ENCODE results near the gene YPEL3.
"Not testable (repeated sequence)": the region's sequence is repeated elsewhere in the genome, so short reads cannot be mapped to it uniquely, and the experiment has no call there.

The YPEL3 gene, protein sequence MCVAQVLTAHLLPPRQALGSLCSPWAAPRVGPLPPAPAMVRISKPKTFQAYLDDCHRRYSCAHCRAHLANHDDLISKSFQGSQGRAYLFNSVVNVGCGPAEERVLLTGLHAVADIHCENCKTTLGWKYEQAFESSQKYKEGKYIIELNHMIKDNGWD

DNA sequence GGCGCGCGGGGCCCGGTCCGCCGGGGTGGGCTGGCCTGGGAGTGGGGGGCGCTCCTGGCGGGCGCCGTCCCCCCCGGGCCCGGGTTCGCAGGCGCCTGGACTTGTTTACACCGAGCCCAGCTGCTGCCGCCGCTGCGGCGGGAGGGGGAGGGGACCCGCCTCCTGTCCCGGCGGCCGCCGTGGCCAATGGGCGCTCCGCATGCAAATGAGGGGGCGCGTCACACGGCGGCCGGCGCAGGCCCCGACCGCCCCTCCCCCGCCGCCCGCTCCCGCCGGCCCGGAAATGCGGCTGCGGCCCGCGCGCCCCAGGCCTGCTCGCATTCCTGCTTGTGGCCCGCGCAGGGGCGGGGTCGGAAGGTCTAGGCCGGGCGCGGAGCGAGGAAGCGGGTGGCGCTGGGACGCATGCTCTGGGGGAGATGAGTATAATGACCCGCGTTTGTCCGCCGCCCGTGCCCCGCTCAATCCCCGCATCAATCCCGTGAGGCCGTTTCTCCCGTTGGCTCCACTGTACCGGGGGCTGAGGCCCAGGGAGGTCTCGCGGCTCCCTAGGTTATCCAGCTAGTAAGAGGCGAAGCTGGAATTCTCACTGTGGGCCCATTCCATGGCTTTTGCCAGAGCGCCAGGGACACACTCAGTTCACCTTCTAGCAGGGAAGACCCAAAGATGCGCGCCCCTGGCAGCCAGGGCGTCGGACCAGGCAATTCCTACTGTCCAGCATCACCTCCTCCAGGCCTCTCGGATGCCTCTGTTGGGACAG lies at the start of gene YPEL3:
YPEL3 (minus strand) TSS at position 109 of the 757 bp plus-strand sequence. CDS start 731 bp downstream, outside the sequence.
- intact Hi-C loops (cut with DNase I): loop anchor here (1.0 to 10.0 kb wide), 2 partner anchors 26 to 429 kb away; partner anchors contain the start of gene ZNF768
- peak; percentile 79 to 99 (median 93) for DNase-seq

DNA sequence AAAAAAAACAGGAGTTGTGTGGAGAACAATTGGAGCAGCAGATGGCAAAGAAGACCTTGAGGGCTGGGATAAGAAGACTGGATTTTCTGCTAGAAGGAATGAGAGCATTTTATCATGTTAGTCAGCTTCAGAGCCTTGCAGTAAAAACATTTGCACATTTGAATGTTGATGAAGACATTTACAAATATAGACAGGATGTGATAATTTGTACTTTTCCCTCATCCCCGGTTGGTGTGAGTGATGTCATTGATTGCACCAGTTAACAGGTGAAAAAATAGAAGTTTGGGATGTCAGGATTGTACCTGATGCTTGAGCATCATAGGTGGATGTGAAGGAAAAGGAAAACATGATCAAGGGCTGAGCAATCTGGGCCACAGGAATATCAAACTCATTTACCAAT lies 49.6 kb upstream of the YPEL3 start:
- no peak for DNase-seq
- intact Hi-C loops (cut with DNase I): no loop called here

DNA sequence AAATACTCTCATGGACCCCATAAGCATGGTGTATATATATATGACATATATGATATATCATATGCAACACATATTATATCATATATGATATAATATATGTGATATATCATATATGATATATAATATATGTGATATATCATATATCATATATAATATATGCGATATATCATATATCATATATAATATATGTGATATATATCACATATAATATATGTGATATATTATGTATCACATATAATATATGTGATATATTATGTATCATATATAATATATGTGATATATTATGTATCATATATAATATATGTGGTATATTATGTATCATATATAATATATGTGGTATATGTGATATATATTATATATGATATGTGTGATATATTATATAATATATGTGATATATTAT lies 48.9 kb upstream of the YPEL3 start:
- no peak for DNase-seq
- intact Hi-C loops (cut with DNase I): no loop called here

DNA sequence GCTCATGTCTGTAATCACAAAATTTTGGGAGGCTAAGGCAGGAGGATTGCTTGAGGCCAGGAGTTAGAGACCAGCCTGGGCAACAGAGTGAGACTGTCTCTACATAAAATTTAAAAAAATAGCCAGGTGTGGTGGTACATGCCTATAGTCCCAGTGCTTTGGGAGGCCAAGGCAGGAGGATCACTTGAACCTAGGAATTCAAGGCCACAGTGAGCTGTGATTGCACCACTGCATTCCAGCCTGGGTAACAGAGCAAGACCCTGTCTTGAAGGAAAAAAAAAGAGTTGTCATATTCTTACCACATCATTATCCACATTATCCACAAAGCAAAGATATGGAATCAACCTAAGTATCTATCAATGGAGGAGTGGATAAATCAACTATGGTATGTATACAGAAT lies 48.0 kb upstream of the YPEL3 start:
- DNase-seq: peak in 1 of 10 donors; percentile 1
- intact Hi-C loops (cut with DNase I): no loop called here

DNA sequence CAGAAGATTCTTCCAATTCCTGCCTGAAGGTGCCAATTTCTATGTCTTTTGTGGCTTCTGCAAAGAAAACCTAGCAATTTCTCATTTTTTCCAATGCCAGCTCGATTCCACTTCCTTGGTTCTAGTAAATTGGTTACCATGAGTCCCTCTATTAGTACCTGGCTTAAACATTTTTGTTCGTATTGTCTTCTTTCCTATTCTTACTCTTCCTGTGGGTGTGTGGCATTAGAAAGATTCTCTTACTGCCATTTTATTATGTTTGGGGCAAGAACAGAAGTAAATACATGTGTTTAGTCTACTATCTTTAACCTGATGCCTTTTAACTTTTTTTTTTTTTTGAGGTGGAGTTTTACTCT lies 47.3 kb upstream of the YPEL3 start:
- intact Hi-C loops (cut with DNase I): no loop called here
- no peak for DNase-seq

DNA sequence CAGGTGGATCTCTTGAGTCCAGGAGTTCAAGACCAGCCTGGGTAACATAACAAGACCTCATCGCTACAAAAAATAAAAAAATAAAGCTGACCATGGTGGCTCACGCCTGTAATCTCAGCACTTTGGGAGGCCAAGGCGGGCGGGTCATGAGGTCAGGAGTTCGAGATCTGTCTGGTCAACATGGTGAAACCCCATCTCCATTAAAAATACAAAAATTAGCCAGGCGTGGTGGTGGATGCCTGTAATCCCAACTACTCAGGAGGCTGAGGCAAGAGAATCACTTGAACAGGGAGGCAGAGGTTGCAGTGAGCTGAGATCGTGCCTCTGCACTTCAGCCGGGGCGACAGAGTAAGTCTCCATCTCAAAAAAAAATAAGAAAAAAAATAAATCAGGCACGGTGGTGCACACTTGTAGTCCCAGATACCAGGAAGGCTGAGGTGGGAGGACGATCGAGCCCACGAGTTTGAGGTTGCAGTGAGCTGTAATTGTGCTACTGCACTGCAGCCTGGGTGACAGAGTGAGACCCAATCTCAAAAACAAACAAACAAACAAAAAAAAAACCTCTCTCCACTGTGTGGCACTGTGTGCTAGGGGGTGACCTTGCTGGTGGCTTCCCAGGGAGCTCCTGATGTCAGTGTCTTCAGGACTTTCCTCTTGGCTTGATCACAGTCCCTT lies 46.8 kb upstream of the YPEL3 start:
- intact Hi-C loops (cut with DNase I): no loop called here

DNA sequence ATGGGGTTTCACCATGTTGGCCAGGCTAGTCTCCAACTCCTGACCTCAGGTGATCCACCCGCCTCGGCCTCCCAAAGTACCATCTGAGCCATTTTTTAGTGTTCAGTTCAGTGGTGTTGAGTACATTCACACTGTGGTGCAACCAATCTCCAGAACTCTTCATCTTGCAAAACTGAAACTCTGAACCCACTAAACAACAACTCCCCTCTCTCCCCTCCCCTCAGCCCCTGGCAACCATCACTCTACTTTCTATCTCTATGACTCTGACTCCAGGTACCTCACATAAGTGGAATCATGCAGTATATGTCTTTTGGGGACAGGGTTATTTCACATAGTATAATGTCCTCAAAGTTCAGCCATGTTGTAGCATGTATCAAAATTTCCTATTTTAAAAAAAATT lies 45.7 kb upstream of the YPEL3 start:
- DNase-seq: peak in 1 of 10 donors; percentile 11
- intact Hi-C loops (cut with DNase I): no loop called here

More for the DNA sequence above, 46.8 kb upstream of the YPEL3 start:
- peak in 2 of 10 donors; percentile 18 to 32 for DNase-seq

DNA sequence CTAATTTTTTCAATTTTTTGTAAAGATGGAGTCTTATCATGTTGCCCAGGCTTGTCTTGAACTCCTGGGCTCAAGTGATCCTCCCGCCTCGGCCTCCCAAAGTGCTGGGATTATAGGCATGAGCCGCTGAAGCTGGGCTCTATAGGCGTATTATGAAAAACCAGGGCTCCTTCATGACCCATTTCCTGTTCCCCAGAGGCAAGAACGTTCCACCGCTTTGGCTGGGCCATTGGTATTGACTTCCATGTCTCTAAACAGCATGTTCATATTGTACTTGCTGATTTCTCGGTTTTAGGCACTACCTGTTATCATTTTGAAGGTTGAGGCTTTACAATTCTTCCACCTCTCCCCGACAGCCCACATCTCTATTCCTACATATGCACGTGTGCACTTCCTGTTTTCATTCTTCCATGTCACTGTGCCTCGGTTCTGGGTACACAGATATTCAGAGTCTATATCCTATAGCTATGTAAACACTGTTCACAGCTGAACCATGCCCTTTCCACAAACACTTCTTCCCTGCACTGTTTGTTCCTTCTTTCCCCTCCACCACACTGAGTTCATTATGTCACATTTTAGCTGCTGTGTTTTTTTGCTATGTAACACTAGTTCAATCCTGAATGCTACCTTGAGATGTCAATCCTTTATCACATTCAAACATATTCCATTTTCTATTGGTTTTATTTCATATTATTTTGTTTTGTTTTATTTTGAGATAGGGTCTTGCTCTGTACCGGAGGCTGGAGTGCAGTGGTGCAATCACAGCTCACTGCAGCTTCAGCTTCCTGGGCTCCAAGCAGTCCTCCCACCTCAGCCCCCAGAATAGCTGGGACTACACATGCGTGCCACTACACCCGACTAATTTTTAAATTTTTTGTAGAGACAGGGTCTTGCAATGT lies 43.8 kb upstream of the YPEL3 start:
- intact Hi-C loops (cut with DNase I): no loop called here
- DNase-seq: peak in 1 of 10 donors; percentile 49

DNA sequence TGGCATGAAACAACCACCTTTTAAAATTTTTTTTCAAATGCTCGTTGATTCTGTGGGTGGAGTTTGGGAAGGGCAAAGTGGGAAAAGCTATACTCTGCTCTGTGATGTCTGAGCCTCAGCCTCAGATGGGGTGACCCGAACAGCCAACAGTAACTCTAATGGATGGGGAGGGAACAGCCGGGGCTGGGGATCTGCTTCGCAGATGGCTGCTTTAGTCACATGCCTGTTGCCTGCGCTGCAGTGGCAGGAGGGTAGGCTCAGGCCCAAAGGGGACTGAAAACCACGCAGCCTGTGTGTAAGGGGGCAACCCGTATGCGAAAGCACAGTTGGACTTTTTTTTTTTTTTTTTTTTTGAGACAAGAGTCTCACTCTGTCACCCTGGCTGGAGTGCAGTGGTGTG lies 41.9 kb upstream of the YPEL3 start:
- intact Hi-C loops (cut with DNase I): no loop called here
- peak in 3 of 10 donors; percentile 20 to 76 (median 31) for DNase-seq

DNA sequence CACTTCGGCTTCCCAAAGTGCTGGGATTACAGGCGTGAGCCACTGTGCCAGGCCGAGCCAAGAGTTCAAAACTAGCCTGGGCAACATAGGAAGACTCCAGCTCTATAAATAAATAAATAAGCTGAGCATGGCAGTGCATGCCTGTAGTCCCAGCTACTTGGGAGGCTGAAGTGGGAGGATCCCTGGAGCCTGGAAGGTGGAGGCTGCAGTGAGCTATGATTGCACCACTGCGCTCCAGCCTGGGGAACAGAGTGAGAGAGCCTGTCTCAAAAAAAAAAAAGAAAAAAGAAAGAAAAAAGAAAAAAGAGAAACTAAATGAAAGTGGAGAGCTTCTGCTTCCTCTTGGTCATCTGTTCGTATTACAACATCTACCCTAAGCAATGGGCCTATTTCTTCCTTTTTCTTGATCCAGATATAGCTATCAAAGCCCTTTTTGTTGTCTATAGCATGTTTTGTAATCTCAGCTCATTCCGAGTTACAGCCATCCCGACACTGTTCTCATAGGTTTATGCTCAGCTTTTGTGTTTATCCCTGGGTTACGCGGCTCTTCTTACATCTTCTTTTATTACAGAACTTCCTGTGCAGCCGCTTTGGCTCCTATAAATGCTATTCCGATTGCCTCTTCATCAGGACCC lies 41.1 kb upstream of the YPEL3 start:
- peak in 1 of 10 donors; percentile 34 for DNase-seq

DNA sequence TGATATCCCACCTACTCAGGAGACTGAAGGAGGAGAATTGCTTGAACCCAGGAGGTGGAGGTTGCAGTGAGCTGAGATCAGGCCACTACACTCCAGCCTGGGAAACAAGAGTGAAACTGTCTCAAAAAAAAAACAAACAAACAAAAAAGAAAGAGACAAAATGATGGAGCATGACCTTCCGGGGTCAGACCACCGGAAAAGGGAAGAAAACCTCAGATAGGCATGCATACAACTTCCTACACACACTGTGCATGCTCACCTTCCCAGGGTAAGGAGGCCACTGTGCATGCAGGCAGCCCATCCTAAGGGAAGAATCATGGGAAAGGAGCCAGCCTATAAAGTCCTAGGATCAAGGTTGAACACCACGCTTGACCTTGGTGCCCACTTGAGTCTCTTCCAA lies 36.6 kb upstream of the YPEL3 start:
- intact Hi-C loops (cut with DNase I): no loop called here
- DNase-seq: peak in 1 of 10 donors; percentile 6

More for the DNA sequence above, 41.1 kb upstream of the YPEL3 start:
- intact Hi-C loops (cut with DNase I): no loop called here

DNA sequence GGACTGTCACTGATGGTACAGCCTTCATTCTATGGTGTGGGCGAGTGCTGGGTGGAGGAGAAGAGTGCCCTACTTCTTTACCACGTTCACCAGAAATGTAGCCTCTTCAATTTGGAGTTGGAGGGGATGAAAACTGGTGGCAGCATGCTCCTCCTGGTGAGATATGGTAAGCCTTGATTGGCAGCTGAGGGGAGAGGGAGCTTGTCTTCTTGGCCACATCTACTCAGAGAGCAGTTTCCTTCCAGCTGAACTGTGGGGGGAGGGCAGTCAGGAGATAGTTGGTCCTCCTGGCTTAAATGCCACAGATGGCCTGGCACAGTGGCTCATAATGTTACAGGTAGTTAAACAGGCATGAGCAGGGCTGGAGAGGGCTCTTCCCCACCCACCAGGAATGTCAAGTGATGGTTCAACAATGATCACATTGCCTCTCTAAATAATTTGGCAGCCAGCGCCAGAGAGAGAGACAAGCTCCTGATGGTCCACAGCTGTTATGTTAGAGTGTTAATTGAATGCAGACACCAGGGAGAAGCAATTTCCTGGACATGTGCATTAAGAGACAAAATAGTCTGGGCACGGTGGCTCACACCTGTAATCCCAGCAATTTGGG lies 36.0 kb upstream of the YPEL3 start:
- intact Hi-C loops (cut with DNase I): no loop called here
- peak in 3 of 10 donors; percentile 29 to 72 (median 61) for DNase-seq

DNA sequence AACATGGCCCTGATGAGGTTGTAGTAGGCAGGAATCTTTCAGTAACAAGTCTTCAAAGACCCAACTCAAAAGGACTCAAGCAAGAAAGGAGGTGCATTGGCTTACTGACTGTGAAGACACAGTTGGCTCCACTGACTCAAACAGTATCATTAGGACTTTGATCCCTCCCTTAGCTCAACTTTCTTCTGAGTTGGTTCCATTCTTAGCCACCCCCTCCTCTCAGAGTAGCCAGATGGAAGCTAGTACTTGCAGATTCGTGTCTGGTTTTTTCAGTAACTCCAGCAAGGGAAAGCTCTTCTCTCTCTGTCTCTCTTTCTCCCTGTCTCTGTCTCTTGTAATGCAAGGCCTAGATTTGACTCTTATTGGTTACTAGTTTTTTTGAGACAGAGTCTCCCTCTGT lies 32.0 kb upstream of the YPEL3 start:
- intact Hi-C loops (cut with DNase I): no loop called here
- no peak for DNase-seq

DNA sequence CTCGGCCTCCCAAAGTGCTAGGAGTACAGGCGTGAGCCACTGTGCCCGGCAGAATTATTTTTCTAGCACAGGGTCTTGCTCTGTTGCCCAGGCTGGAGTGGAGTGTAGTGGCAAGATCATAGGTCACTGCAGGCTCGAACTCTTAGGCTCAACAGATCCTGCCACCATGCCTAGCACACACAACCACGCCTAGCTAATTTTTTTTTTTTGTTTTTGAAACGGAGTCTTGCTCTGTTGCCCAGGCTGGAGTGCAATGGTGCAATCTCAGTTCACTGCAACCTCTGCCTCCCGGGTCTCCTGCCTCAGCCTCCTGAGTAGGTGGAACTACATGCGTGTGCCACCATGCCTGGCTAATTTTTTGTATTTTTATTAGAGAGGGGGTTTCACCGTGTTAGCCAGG lies 29.7 kb upstream of the YPEL3 start:
- intact Hi-C loops (cut with DNase I): not testable (repeated sequence)
- peak in 1 of 10 donors; percentile 8 for DNase-seq

DNA sequence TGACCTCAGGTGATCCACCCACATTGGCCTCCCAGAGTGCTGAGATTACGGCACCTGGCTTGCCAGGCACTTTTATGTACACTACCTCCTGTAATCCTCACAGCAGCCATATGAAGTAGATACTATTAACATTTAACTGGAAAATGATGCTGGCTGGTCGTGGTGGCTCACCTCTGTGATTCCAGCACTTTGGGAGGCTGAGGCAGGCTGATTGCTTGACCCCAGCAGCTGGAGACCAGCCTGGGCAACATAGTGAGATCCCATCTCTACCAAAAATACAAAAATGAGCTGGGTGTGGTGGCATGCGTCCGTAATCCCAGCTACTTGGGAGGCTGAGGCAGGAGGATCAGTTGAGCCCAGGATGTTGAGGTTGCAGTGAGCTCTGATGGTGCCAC lies 29.0 kb upstream of the YPEL3 start:
- intact Hi-C loops (cut with DNase I): no loop called here

DNA sequence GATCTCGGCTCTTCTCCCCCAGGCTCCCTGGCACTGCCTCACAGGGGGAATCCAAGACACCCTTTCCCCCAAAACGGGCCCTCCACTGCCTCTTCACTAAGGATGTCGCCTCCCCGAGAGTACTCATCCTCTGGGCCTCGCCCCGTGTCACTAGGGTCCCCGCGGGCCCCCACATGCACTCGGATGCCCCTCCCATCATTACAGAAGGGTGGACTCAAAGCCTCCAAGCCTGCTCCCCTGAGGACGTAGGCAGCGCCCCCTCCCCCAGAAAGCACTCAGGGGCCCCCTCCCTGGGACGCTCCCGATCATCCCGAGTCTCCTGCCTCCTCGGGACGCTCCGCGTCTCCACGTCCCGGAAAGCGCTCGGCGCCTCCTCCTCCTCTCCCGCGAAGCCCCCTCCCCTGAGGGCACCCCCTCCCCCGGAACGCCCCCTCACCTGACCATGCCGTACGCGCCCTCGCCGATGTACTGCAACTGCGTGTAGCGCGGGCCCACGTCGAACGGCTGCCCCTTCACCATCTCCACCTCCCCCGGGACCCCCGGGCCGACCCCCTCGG lies 26.7 kb upstream of the YPEL3 start:
- intact Hi-C loops (cut with DNase I): loop anchor here (1.0 to 2.0 kb wide), 3 partner anchors 26 to 58 kb away; partner anchors contain the start of genes ALDOA and YPEL3
- DNase-seq: peak in 2 of 10 donors; percentile 12 to 89

More for the DNA sequence above, 29.0 kb upstream of the YPEL3 start:
- DNase-seq: peak in 2 of 10 donors; percentile 39 to 55

DNA sequence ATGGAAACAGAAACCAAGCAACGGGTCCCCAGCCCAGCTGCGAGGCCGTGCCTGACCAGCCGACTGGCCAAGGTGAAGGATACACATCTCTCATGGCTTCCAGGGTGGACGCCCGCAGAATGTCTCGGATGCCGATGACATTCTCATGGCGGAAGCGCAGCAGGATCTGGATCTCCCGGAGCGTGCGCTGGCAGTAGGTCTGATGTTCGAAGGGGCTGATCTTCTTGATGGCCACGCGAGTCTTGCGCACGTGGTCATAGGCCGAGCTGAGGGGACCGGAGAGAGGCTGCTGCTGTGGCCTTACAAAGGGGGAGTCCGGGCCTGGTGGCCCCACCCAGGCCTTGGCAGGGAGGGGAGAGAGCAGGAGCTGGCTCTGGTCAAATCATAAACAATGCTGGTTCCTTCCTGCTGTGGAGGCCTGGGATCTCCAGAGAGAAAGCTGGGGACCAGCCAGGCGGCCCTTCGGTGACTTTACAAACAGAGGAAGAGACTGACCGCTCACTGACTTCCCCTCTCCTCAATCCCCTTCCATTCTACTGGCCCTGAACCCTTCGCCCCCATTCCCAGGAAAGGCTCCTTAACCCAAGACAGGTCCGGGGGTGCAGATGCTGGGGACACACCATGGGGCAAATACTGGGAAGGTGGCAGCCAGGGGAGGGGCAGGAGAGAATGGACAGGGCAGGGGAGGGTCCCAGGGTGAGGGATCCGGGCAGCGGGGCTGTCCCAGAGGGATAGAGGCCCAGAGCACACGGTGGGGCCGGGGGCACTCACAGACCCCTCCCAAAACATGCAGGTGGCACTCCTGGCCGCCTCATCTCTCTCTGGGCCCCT lies 25.9 kb upstream of the YPEL3 start:
- intact Hi-C loops (cut with DNase I): loop anchor here (1.0 to 2.0 kb wide), 2 partner anchors 26 to 57 kb away; partner anchors contain the start of genes ALDOA and YPEL3
- DNase-seq: peak in 2 of 10 donors; percentile 17 to 35

All from posterior cingulate gyrus (tissue), 11 donors.